HG03378 (cell line): ENCODE data around the gene SMCHD1.
"Not testable (repeated sequence)": the region's sequence is repeated elsewhere in the genome, so short reads cannot be mapped to it uniquely, and the experiment has no call there.

Source experiments
- ATAC-seq: cut with Tn5 transposase; IDR thresholded peaks from one replicate; pipeline ENCODE4 v1.9.1; 2021; ENCODE audit warnings: mild to moderate bottlenecking, moderate library complexity; ENCODE audit not compliant: unreplicated experiment

SMCHD1 gene

GRCh38 chr18:2715990-2716389 is 60.5 kb downstream of the SMCHD1 start:
- ATAC-seq, result no peak

- ATAC-seq, result no peak
Measured at GRCh38 chr18:2716394-2717326, 61.1 kb downstream of the SMCHD1 start.

GRCh38 chr18:2717407-2717806 is 61.9 kb downstream of the SMCHD1 start:
- ATAC-seq, result no peak

GRCh38 chr18:2719040-2719439 is 63.5 kb downstream of the SMCHD1 start:
- ATAC-seq, result no peak

- no peak for ATAC-seq
Measured at GRCh38 chr18:2723207-2723606, 67.7 kb downstream of the SMCHD1 start.

- no peak for ATAC-seq
Measured at GRCh38 chr18:2729757-2730156, 74.2 kb downstream of the SMCHD1 start.

GRCh38 chr18:2736823-2737222 is 81.3 kb downstream of the SMCHD1 start:
- no peak for ATAC-seq

GRCh38 chr18:2740082-2740481 is 84.6 kb downstream of the SMCHD1 start:
- not testable (repeated sequence) for ATAC-seq

- ATAC-seq, result no peak
Measured at GRCh38 chr18:2746274-2746673, 90.7 kb downstream of the SMCHD1 start.

- ATAC-seq, result no peak
Measured at GRCh38 chr18:2758309-2758708, 102.8 kb downstream of the SMCHD1 start.

- ATAC-seq, result no peak
Measured at GRCh38 chr18:2774669-2775068, 119.1 kb downstream of the SMCHD1 start.

- no peak for ATAC-seq
Measured at GRCh38 chr18:2776601-2777000, 121.1 kb downstream of the SMCHD1 start.

GRCh38 chr18:2777241-2777640 is 121.7 kb downstream of the SMCHD1 start:
- ATAC-seq, result no peak

- no peak for ATAC-seq
Measured at GRCh38 chr18:2780750-2781149, 125.2 kb downstream of the SMCHD1 start.

GRCh38 chr18:2787225-2787624 is 131.7 kb downstream of the SMCHD1 start:
- no peak for ATAC-seq

- ATAC-seq, result no peak
Measured at GRCh38 chr18:2792395-2792794, 136.9 kb downstream of the SMCHD1 start.

GRCh38 chr18:2794159-2794558 is 138.6 kb downstream of the SMCHD1 start:
- no peak for ATAC-seq

GRCh38 chr18:2797951-2798350 is 142.4 kb downstream of the SMCHD1 start:
- peak; percentile 78 for ATAC-seq

GRCh38 chr18:2799369-2799768 is 143.8 kb downstream of the SMCHD1 start:
- ATAC-seq, result no peak

GRCh38 chr18:2805970-2806943 is 150.7 kb downstream of the SMCHD1 start:
- ATAC-seq, result no peak

- not testable (repeated sequence) for ATAC-seq
Measured at GRCh38 chr18:2808640-2809039, 153.1 kb downstream of the SMCHD1 start.
